GM12873 (cell line): ENCODE data around the gene DNAH8.

Experiments used
- TF ChIP-seq, protein P1 (sequence below): IDR thresholded peaks from 2 replicates; pipeline ENCODE4 v1.5.1; 2012; ENCODE audit warnings: low read depth, mild to moderate bottlenecking, moderate library complexity, low read length, control low read depth; ENCODE audit not compliant: insufficient read depth; ENCODE audit errors: missing control alignments

The DNAH8 gene

DNA sequence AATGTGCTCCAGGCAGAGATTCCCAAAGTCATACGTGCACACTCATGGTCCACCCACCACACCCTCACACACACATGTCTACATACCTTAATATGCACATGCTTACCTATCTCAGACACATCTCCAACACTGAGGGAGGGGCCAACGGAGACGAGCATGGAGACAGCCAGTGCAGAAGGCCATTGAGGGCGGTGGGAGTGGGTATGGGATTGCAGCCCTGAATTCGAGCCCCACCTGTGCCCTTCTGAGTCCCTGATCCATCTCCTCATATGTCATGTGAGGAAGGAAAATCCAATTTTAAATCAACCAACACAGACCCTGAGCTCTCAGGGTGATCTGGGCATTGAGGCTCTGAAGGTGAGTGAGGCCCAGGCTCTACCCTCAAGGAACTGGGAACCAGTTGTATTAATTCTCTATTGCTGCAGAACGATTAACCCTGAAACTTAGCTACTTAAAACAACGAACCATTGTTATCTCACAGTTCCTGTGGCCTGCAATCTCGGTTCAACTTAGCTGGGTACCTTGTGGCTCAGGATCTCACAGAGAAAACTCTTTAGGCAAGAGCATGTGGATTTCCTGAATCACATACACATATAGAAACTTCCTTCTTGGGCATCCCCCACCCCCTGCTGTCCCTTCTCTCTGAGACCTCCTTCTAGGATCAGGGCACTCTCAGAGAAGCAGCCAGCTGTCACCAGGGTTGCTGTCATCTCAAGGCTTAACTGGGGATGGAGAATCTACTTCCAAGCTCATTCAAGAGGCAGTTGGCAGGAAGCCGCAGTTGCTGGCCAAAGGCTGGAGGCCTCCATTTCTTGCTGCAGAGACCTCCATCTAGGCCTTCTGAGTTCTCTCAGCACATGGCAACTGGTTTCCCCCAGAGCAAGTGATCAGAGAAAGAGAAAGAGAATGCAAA lies 361.8 kb downstream of the DNAH8 start:
- TF ChIP-seq, protein P1, sequence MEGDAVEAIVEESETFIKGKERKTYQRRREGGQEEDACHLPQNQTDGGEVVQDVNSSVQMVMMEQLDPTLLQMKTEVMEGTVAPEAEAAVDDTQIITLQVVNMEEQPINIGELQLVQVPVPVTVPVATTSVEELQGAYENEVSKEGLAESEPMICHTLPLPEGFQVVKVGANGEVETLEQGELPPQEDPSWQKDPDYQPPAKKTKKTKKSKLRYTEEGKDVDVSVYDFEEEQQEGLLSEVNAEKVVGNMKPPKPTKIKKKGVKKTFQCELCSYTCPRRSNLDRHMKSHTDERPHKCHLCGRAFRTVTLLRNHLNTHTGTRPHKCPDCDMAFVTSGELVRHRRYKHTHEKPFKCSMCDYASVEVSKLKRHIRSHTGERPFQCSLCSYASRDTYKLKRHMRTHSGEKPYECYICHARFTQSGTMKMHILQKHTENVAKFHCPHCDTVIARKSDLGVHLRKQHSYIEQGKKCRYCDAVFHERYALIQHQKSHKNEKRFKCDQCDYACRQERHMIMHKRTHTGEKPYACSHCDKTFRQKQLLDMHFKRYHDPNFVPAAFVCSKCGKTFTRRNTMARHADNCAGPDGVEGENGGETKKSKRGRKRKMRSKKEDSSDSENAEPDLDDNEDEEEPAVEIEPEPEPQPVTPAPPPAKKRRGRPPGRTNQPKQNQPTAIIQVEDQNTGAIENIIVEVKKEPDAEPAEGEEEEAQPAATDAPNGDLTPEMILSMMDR, result no peak

DNA sequence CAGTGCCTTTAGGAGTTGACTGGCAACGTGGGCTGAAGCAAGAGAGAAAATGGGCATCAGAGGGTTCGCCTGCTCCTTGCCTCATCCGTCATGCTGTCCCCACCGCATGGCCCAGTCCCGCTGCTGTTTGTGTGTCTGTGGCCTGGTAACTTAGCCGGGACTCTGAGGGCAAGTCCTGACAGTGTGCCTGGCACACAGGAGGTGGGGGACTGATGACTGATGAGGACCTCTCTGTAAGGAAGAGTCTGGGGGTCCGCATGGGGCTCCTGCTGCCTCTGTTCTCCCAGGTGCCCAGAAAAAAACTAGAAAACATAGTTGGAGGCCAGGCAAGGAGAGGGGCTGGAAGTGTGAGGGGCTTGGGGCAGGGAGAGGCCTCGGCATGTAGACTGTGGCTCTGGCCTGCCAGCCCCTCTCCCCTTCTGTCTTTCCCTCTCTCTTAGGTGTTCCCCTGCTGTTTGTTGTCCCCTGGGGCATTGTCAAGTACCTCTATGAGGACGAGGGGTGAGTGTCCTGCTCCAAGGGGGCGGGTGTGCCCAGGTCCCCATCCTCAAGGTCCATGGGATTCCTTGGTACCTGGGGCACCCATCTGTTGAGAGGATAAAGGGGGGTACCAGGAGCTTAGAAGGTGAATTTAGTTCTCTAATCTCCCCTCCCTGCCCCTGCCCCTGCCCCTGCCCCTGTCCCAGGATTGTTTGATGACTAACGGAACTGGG lies 362.9 kb downstream of the DNAH8 start:
- TF ChIP-seq, protein P1, result no peak

GRCh38 chr6:39078695-39079094 lies 363.6 kb downstream of the DNAH8 start:
- TF ChIP-seq, protein P1, result no peak

GRCh38 chr6:39079197-39080125 lies 364.4 kb downstream of the DNAH8 start:
- TF ChIP-seq, protein P1, result no peak
